DND-41 (cell line): ENCODE data around the gene KCNB1.

Experiments
- ATAC-seq: fragments of 200-7000 bp; cut with Tn5 transposase; 3 replicates; pipeline ENCODE4 v1.9.1; 2021; ENCODE audit warnings: low read depth; ENCODE audit not compliant: insufficient read depth
- DNase-seq: peaks from one replicate; pipeline ENCODE4 v3.0.0-alpha.2; 2020
- H2AFZ ChIP-seq: 2 replicates; pipeline ENCODE4 v1.6.0; 2012; ENCODE audit warnings: low read depth, low read length
- H3K27ac ChIP-seq: 2 replicates; pipeline ENCODE4 v1.5.1; 2012; ENCODE audit warnings: low read length, inconsistent platforms
- H3K27me3 ChIP-seq: fragments of 200-600 bp; sonication (generic); 2 replicates; pipeline ENCODE4 v1.6.0; 2012; ENCODE audit warnings: low read length, mild to moderate bottlenecking, inconsistent platforms; ENCODE audit not compliant: insufficient read depth, poor library complexity
- H3K36me3 ChIP-seq: 2 replicates; pipeline ENCODE4 v1.5.1; 2012; ENCODE audit warnings: low read length, inconsistent platforms; ENCODE audit not compliant: insufficient read depth
- H3K4me1 ChIP-seq: 2 replicates; pipeline ENCODE4 v1.5.1; 2012; ENCODE audit warnings: mild to moderate bottlenecking, low read length; ENCODE audit not compliant: insufficient read depth
- H3K4me2 ChIP-seq: 2 replicates; pipeline ENCODE4 v1.6.0; 2012; ENCODE audit warnings: mild to moderate bottlenecking, moderate library complexity, low read length, inconsistent platforms; ENCODE audit not compliant: insufficient read depth
- H3K4me3 ChIP-seq, 2 experiments: fragments of 200-600 bp in 1 of 2; shearing (Covaris generic) in 1 of 2; 2 replicates each; pipeline ENCODE4 v1.5.1; 2012 to 2016; ENCODE audit warnings: inconsistent platforms in 2 of 2, low read length in 2 of 2, mild to moderate bottlenecking in 2 of 2, low read depth in 1 of 2, moderate library complexity in 1 of 2
- H3K79me2 ChIP-seq: 2 replicates; pipeline ENCODE4 v1.6.0; 2012; ENCODE audit warnings: low read length, inconsistent platforms; ENCODE audit not compliant: insufficient read depth
- H3K9ac ChIP-seq: 2 replicates; pipeline ENCODE4 v1.6.0; 2012; ENCODE audit warnings: low read depth, mild to moderate bottlenecking, inconsistent platforms, low read length, moderate library complexity
- H3K9me3 ChIP-seq: 2 replicates; pipeline ENCODE4 v1.5.1; 2012; ENCODE audit warnings: low read length, moderate library complexity, mild to moderate bottlenecking, inconsistent platforms; ENCODE audit not compliant: insufficient read depth, severe bottlenecking
- H4K20me1 ChIP-seq: 2 replicates; pipeline ENCODE4 v1.6.0; 2012; ENCODE audit warnings: low read length; ENCODE audit not compliant: insufficient read depth
- EZH2 ChIP-seq: IDR thresholded peaks from 3 replicates; pipeline ENCODE4 v1.6.1; 2012; ENCODE audit warnings: borderline replicate concordance, low read depth, mild to moderate bottlenecking, moderate library complexity, low read length, inconsistent platforms; ENCODE audit not compliant: severe bottlenecking
- TF ChIP-seq, protein P1 (sequence below): IDR thresholded peaks from 2 replicates; pipeline ENCODE4 v1.5.1; 2012; ENCODE audit warnings: borderline replicate concordance, low read length, moderate library complexity, mild to moderate bottlenecking; ENCODE audit not compliant: poor library complexity, severe bottlenecking; ENCODE audit errors: extremely low read depth

KCNB1 gene

DNA sequence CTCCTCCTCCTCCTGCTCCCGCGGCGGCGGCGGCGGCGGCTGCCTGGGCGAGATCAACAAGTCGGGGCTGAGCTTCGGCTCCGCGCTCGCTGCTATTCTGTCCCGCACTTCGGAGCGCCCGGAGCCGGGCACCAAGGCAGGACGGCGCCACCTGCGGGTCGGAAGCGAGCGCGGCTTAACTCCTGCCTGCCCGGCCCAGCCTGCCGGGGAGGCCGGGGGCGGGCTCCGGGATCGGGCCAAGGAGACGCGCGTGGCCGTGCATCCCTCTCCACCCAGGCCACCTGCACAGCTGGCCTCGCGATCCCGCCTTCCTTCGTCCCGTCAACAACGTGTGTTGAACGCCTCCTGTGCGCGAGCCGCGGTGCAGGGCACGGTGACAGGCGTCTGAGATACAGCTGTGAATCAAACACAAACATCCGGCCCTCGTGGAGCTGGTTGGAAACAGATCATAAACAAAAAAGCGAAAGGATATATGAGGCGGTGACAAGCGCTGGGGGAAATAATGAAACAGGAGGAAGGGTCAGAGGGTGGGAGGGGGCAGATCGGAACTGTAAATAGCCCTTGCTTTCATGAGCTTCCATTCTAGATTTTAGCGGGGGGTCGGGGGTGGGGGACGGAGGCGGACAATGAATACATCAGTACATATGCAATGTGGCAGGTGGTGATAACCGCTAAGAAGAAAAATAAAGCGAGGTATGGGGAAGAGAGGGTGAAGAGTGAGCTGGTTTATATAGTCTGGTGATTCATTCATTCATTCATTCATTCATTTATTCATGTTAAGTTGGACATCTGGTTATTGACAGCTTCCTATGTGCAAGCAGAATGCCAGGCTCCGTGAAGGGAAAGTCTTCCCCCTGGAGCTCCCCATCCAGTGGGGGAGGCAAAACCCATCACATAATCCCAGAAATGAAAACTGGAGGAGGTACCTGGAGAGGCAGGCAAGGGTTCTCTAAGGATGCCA lies 2.0 kb upstream of the KCNB1 start:
- no peak for ATAC-seq
- H3K27me3 ChIP-seq = no peaks in the 10 kb centered on the region

DNA sequence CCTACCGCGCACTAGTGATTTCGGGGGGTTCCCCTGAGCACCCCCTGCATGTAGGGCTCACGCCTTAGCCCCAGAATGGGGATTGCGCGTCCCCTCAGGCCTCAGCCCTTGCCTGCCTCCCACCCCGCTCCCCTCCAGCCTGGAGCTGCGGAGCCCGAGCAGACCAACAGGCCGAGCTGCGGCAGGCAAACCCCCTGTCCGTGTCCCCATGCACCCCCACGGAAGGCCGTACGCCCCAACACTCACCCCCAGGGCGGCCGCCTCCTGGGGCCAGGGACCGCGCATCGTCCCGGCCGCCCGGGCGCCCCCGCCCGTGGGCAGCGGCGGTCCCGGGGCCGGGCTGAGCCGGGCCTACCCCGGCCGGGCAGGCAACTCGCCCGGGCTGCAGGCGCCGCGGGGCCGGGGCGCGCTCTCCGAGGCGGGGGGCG lies 1.2 kb upstream of the KCNB1 start:
- Histone ChIP-seq H3K27me3 (no peaks in the 10 kb centered on the region), H4K20me1 (0 out of 2 replicates have a peak, but pooled peaks cover 2% of the 10 kb centered on the region), H2AFZ (no peak overlapping the region), H3K27ac (no peak overlapping the region), H3K9me3 (no peaks in the 10 kb centered on the region), H3K4me2 (no peak overlapping the region), H3K36me3 (no peaks in the 10 kb centered on the region), H3K79me2 (no peaks in the 10 kb centered on the region), H3K4me3 (no peak overlapping the region), H3K9ac (no peak overlapping the region), H3K4me1 (no peaks in the 10 kb centered on the region)
- TF ChIP-seq EZH2 = no peak
- TF ChIP-seq, protein P1, sequence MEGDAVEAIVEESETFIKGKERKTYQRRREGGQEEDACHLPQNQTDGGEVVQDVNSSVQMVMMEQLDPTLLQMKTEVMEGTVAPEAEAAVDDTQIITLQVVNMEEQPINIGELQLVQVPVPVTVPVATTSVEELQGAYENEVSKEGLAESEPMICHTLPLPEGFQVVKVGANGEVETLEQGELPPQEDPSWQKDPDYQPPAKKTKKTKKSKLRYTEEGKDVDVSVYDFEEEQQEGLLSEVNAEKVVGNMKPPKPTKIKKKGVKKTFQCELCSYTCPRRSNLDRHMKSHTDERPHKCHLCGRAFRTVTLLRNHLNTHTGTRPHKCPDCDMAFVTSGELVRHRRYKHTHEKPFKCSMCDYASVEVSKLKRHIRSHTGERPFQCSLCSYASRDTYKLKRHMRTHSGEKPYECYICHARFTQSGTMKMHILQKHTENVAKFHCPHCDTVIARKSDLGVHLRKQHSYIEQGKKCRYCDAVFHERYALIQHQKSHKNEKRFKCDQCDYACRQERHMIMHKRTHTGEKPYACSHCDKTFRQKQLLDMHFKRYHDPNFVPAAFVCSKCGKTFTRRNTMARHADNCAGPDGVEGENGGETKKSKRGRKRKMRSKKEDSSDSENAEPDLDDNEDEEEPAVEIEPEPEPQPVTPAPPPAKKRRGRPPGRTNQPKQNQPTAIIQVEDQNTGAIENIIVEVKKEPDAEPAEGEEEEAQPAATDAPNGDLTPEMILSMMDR = no peak
- no peak for ATAC-seq
- DNase-seq = no peak

More for the DNA sequence above, 2.0 kb upstream of the KCNB1 start:
- no peak overlapping the region for H3K9ac ChIP-seq
- H3K36me3 ChIP-seq = no peaks in the 10 kb centered on the region
- no peaks in the 10 kb centered on the region for H4K20me1 ChIP-seq
- H2AFZ ChIP-seq = no peak overlapping the region
- H3K27ac ChIP-seq = no peak overlapping the region
- no peaks in the 10 kb centered on the region for H3K79me2 ChIP-seq
- H3K4me3 ChIP-seq = no peak overlapping the region
- no peaks in the 10 kb centered on the region for H3K4me1 ChIP-seq
- no peak for DNase-seq
- H3K9me3 ChIP-seq = no peaks in the 10 kb centered on the region
- H3K4me2 ChIP-seq = no peak overlapping the region
- TF ChIP-seq EZH2 = no peak
- TF ChIP-seq, protein P1 = no peak

DNA sequence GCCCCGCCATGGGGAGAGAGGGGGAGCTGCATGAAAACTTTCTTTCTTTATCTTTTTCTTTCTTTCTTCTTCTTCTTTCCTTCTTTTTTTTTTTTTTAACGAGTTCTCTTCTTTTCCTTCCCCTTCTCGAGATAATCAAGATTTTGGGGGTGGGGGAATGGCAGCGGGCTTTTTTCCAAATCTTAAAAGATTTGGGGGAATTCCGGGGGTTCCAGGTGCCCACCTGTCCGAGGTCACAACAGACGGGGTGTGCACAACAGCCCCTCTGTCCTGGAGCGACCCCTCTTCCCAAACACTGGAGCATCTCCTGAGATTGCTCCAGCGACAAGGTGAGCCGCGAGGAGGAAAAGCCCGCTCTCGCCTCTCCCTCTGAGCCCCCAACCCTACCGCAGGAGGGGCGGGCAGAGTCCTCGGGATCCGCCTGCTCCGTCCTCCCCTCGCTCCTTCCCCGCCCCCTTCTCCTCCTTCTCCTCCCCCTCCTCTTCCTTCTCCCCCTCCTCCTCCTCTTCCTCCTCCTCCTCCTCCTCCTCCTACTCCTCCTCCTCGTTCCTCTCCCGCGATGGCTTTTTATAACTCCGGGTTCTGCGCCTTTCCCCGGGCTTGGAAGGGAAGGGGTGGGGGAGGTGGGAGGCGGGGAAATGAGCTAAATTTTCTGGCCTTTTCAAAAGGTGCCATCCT lies 689 bp upstream of the KCNB1 start:
- TF ChIP-seq, protein P1 = no peak
- no peak for TF ChIP-seq EZH2
- no peak overlapping the region for H3K27ac ChIP-seq
- H3K79me2 ChIP-seq = no peaks in the 10 kb centered on the region
- H3K4me3 ChIP-seq = no peak overlapping the region
- DNase-seq (no peak), ATAC-seq (no peak)
- no peaks in the 10 kb centered on the region for H3K4me1 ChIP-seq
- no peaks in the 10 kb centered on the region for H3K27me3 ChIP-seq
- H4K20me1 ChIP-seq = 0 out of 2 replicates have a peak, but pooled peaks cover 3% of the 10 kb centered on the region
- no peaks in the 10 kb centered on the region for H3K9me3 ChIP-seq
- H3K9ac ChIP-seq = no peak overlapping the region
- no peaks in the 10 kb centered on the region for H3K36me3 ChIP-seq
- no peak overlapping the region for H2AFZ ChIP-seq
- no peak overlapping the region for H3K4me2 ChIP-seq
